DMS 273 (cell line): Measurements from ENCODE around the gene NHERF2.

Experiments
- DNase-seq: peaks from one replicate; lab custom pipeline; 2025; ENCODE audit not compliant: unreplicated experiment; lab: John Stamatoyannopoulos, UW

Gene NHERF2

DNA sequence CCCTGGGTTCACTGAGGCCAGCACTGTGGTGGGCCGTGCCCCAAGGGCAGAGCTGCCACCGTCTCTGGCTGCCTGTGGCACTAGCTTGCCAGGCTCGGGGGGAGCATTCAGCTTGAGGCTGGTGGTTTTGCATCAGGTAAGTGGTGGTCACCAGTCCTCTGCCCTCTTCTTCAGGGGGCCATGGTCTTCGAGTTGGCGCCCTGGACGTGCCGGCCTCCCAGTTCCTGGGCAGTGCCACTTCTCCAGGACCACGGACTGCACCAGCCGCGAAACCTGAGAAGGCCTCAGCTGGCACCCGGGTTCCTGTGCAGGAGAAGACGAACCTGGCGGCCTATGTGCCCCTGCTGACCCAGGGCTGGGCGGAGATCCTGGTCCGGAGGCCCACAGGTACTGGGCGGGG, 53.3 kb downstream of the NHERF2 start:
- DNase-seq = no peak

DNA sequence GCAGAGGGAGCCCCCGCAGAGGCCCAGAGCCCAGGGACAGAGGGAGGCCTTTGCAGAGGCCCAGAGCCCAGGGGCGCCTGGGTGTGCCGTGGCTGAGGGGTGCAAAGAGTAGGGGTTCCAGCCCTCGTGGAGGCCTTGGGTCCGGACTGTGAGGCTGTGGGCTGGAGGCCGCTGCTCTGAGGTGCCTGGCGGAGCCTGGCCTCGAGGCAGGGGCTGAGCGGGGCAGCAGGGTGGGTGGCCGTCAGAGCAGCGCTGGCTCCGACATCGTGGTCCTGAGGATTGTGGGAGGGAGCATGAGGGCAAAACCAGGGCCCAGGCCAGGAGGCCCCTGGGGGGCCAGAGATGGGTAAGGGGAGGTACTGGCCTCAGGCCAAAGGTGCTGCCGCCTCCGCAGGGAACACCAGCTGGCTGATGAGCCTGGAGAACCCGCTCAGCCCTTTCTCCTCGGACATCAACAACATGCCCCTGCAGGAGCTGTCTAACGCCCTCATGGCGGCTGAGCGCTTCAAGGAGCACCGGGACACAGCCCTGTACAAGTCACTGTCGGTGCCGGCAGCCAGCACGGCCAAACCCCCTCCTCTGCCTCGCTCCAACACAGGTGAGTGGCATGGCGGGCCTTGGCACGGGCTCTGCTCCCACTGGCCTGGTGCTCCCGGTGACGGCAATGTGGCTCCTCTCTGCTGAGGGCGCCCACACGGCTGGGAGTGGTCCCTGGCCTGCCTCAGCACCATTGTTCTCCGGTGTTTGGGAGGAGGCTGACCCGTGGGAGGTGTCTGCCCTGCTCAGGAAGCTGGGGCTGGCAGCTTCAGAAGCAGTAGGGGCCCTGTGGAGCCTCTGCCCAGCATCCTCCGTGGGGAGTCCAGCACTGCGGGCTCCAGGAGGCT, 54.7 kb downstream of the NHERF2 start:
- peak; percentile 43 for DNase-seq

DNA sequence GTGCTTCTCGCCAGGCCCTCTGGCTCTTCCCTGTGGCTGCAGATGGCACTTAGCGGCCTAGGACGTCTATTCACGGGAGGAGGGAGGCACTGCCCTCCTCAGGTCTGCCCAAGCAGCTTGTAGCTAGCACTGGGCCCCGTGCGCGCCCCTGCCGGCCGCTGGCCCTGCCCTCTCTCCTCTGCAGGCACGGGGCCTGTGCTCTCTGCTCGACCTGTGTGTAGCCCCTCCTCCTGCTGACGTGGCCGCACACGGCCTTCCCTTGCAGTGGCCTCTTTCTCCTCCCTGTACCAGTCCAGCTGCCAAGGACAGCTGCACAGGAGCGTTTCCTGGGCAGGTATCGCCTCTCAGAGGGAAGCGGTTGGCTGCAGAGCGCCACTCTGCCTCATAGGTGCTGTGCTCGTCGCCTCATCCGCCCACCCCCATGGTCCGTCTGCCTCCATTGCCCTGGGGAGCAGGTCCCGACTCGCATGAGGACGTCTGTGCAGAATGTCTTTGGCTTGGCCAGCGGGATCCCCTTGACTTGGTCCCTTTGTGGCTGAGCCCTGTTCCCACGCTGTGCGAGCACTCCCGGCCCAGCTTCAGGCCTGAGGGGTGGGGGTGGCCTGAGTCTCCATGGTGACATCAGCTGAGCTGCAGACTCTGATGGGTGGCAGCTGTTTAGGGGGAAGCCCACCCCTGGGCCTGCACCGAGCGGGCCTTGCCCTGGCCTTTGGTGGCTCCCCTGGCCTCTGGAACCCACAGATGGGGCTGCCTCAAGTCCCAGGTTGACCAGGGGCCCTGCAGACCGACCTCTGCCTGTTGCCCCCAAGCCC, 55.7 kb downstream of the NHERF2 start:
- DNase-seq = peak; percentile 59

DNA sequence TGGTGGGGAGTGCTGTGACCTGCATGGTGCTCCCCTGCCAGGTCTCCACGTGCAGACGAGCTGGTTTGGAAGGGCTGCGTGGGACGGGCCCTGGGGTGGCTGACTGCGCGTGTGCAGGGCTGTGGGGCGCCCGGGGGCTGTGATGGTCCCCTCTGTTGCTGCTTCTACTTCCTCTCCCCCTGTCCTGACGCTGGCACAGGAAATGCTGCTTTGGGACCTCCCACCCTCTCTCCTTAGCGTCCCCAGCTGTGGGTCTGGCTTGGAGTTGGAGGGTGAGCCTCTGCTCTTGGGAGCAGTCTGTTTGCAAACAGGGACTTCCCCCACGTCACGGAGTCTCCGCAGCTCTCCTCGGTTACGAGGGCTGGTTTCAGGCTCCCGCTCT, 56.3 kb downstream of the NHERF2 start:
- DNase-seq = no peak

DNA sequence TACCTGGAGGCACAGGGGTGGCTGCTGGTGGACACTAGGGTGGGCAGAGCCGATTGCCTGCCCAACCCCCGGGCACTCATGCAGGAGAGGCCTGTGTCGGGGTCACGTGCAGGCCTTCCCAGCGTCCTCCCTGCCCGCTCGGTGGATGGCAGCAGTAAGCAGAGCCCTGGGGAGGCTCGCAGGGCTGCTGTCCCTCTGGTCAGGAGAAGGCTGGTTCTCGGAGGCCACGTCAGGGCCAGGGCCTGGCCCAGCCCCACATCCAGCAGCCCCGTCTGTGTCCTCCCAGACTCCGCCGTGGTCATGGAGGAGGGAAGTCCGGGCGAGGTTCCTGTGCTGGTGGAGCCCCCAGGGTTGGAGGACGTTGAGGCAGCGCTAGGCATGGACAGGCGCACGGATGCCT, 56.7 kb downstream of the NHERF2 start:
- DNase-seq = no peak

DNA sequence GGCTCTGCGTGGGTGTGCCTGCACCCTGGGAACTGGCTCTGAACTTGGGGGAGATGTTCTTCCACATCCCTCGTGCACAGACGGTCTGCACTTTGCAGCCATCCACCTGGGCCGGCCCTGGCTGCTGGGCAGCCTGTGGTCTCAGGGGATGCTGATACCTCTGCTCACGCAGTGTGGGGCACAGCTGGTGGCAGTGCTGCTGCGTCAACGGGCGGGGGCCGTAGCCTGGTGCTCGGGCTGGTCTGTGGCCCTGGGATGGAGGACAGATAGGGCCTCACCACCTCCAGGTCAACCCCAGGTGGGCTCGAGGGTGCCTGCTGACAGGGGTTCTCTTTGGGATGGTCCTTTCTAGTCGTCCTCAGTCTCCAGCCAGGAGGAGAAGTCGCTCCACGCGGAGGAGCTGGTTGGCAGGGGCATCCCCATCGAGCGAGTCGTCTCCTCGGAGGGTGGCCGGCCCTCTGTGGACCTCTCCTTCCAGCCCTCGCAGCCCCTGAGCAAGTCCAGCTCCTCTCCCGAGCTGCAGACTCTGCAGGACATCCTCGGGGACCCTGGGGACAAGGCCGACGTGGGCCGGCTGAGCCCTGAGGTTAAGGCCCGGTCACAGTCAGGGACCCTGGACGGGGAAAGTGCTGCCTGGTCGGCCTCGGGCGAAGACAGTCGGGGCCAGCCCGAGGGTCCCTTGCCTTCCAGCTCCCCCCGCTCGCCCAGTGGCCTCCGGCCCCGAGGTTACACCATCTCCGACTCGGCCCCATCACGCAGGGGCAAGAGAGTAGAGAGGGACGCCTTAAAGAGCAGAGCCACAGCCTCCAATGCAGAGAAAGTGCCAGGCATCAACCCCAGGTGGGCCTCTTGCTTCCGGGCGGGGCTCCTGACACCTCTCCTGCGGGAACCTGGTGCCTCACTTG, 57.4 kb downstream of the NHERF2 start:
- no peak for DNase-seq

DNA sequence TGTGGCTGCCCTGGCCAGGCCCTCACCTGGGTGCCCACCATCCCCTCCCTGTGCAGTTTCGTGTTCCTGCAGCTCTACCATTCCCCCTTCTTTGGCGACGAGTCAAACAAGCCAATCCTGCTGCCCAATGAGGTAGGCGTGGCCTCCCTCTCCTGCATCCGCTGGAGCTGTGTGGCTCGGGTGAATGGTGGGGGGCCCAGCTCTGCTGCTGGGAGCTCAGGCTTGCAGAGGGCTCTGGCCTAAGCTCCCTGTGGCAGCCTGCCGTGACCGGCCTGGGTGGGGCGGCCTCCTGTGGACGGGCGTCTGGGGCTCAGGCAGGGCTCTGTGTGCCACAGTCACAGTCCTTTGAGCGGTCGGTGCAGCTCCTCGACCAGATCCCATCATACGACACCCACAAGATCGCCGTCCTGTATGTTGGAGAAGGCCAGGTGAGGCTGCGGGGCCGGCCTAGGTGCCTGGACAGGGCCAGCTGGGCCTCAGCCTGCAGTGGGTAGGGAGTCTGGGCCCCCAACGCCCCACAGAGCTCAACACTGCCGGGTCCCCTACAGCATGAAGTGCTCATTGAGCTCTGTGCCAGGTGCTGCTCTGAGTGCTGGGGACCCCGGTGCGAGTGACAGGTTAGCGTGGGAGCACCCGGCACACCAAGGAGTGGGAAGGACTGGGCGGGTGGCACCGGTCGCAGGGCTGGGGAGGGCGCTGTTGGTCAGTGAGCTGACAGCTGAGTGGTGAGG, 58.4 kb downstream of the NHERF2 start:
- peak; percentile 36 for DNase-seq

DNA sequence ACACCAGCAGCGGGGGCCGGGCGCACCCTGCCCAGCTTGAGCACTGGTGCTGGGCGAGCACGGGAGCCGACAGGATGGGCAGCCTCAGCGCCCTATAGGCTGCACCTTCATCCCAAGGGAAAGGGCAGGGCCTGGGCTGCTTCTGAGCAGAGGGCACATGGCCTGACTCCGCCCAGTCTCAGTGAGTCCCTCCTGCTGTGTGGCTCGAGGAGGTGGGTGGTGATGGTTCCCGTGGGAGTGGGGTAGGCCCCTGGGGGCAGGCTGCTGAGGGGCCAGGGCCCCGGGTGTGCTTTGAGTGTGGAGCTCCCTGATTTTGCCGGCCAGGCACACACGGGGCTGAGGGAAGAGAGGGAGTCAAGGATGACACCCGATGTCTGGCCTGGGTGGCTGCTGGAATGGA, 59.0 kb downstream of the NHERF2 start:
- peak; percentile 44 for DNase-seq

DNA sequence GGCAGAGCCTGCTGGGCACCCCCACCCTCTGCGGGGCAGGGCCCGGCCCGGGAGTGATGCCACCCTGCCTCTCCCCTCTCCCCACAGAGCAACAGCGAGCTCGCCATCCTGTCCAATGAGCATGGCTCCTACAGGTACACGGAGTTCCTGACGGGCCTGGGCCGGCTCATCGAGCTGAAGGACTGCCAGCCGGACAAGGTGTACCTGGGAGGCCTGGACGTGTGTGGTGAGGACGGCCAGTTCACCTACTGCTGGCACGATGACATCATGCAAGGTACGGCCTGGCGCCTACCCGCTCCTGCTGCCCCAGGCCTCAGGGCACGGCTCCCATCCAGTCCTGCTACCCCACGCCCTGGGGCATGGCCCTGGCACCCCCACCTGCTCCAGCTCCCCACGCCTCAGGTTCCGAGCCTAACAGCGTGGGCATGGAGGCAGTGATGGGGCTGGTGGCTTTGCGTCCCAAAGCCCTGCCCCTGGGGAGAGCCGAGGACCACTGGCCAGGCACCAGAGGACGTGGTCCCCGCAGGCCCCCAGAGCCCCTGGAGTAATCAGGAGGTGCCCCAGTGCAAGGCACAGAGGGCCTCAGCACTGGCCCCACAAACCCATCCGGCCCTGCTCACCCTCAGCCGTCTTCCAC, 59.5 kb downstream of the NHERF2 start:
- DNase-seq = no peak

DNA sequence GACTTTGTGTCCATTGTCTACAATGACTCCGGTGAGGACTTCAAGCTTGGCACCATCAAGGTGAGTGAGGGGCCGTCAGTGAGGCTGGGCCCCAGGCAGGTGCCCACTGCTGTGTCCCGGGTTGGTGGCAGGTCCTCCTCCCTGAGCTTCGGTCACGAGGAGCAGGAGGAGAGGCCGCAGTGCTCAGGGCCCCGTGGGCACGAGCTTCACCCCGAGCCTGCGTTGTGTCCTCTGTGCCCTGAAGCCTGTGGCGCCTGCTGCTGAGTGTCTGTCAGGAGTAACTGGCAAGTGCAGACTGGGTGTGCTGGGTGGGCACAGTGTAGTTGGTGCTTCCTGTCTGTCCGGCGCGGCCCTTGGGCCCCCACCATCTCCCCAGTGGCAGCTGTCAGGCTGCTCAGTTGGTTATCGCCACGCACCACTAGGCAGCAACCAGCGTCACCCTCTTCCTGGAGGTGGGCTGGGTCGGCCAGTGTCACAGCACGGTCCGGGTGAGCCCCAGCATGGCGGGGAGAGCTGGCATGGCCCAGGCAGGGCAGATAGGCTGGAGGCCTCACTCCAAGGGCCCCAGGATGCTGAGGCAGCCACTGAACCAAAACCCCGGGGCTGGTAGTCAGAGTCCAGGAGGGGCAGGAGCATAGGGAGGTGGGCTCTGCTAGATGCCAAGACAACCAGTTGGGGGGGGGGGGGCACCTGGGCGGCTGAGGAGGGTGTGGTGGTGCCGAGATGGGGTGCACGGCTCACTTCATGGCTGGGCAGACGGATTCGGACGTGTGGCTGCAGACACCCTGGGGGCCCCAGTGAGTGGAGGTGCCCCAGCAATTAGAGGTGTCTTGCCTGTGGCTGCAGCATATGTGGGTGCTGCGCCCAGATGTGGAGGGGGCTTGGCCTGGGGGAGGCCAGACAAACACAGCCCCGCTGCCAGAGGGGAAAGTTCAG, 60.4 kb downstream of the NHERF2 start:
- DNase-seq = no peak

DNA sequence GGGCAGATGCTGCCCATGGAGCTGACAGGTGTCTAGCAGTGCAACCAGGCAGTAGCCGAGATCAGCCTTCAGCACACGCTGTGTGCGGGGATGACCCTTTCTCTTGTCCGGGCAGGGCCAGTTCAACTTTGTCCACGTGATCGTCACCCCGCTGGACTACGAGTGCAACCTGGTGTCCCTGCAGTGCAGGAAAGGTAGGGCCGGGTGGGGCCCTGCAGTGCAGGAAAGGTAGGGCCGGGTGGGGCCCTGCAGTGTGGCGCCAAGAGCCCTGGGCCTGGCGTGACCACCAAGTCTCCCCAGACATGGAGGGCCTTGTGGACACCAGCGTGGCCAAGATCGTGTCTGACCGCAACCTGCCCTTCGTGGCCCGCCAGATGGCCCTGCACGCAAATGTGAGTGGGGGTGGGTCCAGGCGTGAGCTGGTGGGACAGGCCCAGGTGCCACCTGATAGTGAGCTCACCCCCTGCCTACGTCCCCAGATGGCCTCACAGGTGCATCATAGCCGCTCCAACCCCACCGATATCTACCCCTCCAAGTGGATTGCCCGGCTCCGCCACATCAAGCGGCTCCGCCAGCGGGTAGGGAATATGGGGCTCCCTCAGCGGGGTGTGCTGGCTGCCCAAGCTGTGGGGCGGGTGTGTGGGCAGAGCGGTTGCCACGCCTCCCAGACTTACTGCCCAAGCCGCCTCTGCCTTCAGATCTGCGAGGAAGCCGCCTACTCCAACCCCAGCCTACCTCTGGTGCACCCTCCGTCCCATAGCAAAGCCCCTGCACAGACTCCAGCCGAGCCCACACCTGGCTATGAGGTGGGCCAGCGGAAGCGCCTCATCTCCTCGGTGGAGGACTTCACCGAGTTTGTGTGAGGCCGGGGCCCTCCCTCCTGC, 61.3 kb downstream of the NHERF2 start:
- peak; percentile 52 for DNase-seq
